GM19099 (cell line): Measurements from ENCODE around the gene FAM174C.

Experiments
- POLR2A ChIP-seq: IDR thresholded peaks from 3 replicates; pipeline ENCODE4 v1.6.1; 2011; ENCODE audit warnings: low read depth; ENCODE audit not compliant: insufficient read length; ENCODE audit errors: extremely low read depth

The FAM174C gene

GRCh38 chr19:1315470-1316166 lies 40.3 kb downstream of the FAM174C start:
- TF ChIP-seq POLR2A: no peak

GRCh38 chr19:1316466-1316865 lies 41.1 kb downstream of the FAM174C start:
- no peak for TF ChIP-seq POLR2A

GRCh38 chr19:1317274-1318003 lies 42.1 kb downstream of the FAM174C start:
- no peak for TF ChIP-seq POLR2A

- no peak for TF ChIP-seq POLR2A
These were observed 43.5 kb downstream of the FAM174C start for GRCh38 chr19:1318678-1319471.

- no peak for TF ChIP-seq POLR2A
These were observed 46.2 kb downstream of the FAM174C start for GRCh38 chr19:1321539-1321938.

GRCh38 chr19:1322198-1322981 lies 47.1 kb downstream of the FAM174C start:
- no peak for TF ChIP-seq POLR2A

GRCh38 chr19:1324249-1324805 lies 49.0 kb downstream of the FAM174C start:
- no peak for TF ChIP-seq POLR2A

- no peak for TF ChIP-seq POLR2A
These were observed 49.7 kb downstream of the FAM174C start for GRCh38 chr19:1324806-1325567.

- TF ChIP-seq POLR2A: no peak
These were observed 50.4 kb downstream of the FAM174C start for GRCh38 chr19:1325568-1326294.

- no peak for TF ChIP-seq POLR2A
These were observed 51.8 kb downstream of the FAM174C start for GRCh38 chr19:1327125-1327524.
